H7 (cell line): ENCODE data around the gene SHH. TPM values are rescaled to one million over a fixed set of nuclear protein-coding genes. Genes with fewer than 3 reads are reported as not detected.
A peak's percentile ranks its signal among the peaks of the same experiment; 100 is the strongest.
"Not testable (repeated sequence)": the region's sequence is repeated elsewhere in the genome, so short reads cannot be mapped to it uniquely, and the experiment has no call there.

Source experiments
- DNase-seq: peaks from one replicate; pipeline ENCODE4 v3.0.0; 2012
- H3K27me3 ChIP-seq: 2 replicates; pipeline ENCODE4 v1.6.0; 2011; ENCODE audit warnings: mild to moderate bottlenecking, low read length; ENCODE audit not compliant: control insufficient read depth, insufficient read depth
- H3K36me3 ChIP-seq: replicated peaks from 2 replicates; pipeline ENCODE4 v1.5.1; 2011; ENCODE audit warnings: low read length; ENCODE audit not compliant: control insufficient read depth, insufficient read depth
- H3K4me3 ChIP-seq: 2 replicates; pipeline ENCODE4 v1.5.1; 2011; ENCODE audit warnings: low read depth, mild to moderate bottlenecking, control low read depth, low read length, moderate library complexity; ENCODE audit not compliant: insufficient read depth
- total RNA-seq: library from RNA; depleted of rRNA; stranded (reverse); fragments of >200 nt; shearing (Covaris generic); gene quantifications from 2 replicates; pipeline ENCODE4 v1.2.3, GENCODE V29; 2014

The SHH gene
- total RNA-seq, 1 experiment from 2014 or later, result 4.6 TPM

- no peak overlapping the region for H3K4me3 ChIP-seq
- no peaks in the 10 kb centered on the region for H3K27me3 ChIP-seq
- H3K36me3 ChIP-seq, result no peaks in the 10 kb centered on the region
- no peak for DNase-seq
Observed at GRCh38 chr7:155847821-155848435, 35.7 kb upstream of the SHH start.

- no peaks in the 10 kb centered on the region for H3K27me3 ChIP-seq
- DNase-seq, result no peak
- no peak overlapping the region for H3K4me3 ChIP-seq
- H3K36me3 ChIP-seq, result no peaks in the 10 kb centered on the region
Observed at GRCh38 chr7:155846936-155847335, 34.7 kb upstream of the SHH start.

GRCh38 chr7:155846156-155846555 is 33.9 kb upstream of the SHH start:
- no peak for DNase-seq
- H3K4me3 ChIP-seq, result no peak overlapping the region

GRCh38 chr7:155845226-155845625 is 33.0 kb upstream of the SHH start:
- no peak for DNase-seq
- no peaks in the 10 kb centered on the region for H3K36me3 ChIP-seq
- H3K27me3 ChIP-seq, result no peaks in the 10 kb centered on the region
- H3K4me3 ChIP-seq, result no peak overlapping the region

More at GRCh38 chr7:155846156-155846555, 33.9 kb upstream of the SHH start:
- no peaks in the 10 kb centered on the region for H3K27me3 ChIP-seq
- no peaks in the 10 kb centered on the region for H3K36me3 ChIP-seq

GRCh38 chr7:155844526-155844925 is 32.3 kb upstream of the SHH start:
- Histone ChIP-seq H3K36me3 (no peaks in the 10 kb centered on the region), H3K4me3 (no peak overlapping the region), H3K27me3 (no peaks in the 10 kb centered on the region)
- no peak for DNase-seq

- Histone ChIP-seq H3K36me3 (no peaks in the 10 kb centered on the region), H3K27me3 (no peaks in the 10 kb centered on the region), H3K4me3 (no peak overlapping the region)
- DNase-seq, result peak; percentile 57
Observed at GRCh38 chr7:155844019-155844453, 31.8 kb upstream of the SHH start.

- no peaks in the 10 kb centered on the region for H3K27me3 ChIP-seq
- no peaks in the 10 kb centered on the region for H3K36me3 ChIP-seq
- H3K4me3 ChIP-seq, result no peak overlapping the region
- DNase-seq, result no peak
Observed at GRCh38 chr7:155843426-155844018, 31.3 kb upstream of the SHH start.

DNA sequence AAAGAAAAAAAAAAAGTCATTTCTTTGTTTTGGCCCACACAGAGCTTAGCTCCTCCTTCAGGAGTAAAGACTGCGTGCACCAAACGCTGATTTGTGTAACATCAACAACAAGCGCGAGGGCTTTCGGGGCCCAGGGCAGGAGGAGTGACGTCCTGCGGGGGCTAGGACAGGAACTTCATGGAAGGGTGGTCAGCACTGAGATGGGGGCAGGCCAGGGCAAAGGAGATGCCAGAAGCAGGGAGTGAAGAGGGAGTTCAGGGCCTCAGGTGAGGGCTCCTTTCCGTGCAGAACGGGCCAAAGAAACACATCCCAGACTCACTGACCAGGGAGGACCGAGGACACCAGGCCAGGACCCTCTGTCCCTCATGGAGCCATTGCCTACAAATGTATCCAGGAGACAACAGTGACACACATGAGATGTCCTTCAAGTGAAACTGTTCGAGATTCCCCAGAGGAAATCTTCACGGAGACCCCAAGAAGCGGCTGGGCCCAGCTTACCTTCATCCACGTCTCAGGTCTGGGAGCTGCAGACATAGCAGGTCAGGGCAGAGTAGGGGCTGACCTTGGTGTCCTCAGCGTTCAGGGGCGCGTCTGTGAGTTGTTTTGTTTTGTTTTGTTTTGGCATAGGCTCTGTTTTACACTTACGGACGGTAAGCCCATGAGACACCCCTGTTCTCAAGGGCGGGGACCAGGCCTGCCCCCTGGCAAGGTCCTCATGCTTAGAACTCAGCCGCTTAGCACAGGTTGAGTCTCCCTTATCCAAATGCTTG is 30.4 kb upstream of the SHH start:
- Histone ChIP-seq H3K4me3 (no peak overlapping the region), H3K27me3 (no peaks in the 10 kb centered on the region), H3K36me3 (no peaks in the 10 kb centered on the region)
- DNase-seq, result no peak

DNA sequence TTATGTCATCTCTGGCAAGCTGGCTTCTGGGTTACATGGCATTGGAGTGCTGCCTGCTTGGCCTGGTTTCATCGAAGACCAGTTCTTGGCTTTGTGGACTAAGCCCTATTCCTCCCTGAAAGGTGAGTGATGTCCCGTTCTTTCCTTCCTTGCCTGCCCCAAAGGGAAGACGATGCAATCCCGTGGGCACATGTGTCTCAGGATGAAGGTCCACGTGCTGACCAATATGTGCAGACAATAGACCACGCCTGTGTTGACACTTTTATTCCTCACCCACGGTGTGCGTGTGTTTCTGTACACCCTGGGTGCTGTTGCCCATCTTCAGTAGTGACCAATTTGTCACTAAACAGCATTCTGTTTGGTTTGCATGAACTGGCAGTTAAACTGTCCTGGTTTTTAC is 28.6 kb upstream of the SHH start:
- no peak overlapping the region for H3K4me3 ChIP-seq
- no peaks in the 10 kb centered on the region for H3K36me3 ChIP-seq
- DNase-seq, result no peak
- H3K27me3 ChIP-seq, result no peaks in the 10 kb centered on the region

GRCh38 chr7:155840262-155840885 is 28.1 kb upstream of the SHH start:
- DNase-seq, result no peak
- Histone ChIP-seq H3K4me3 (no peak overlapping the region), H3K36me3 (no peaks in the 10 kb centered on the region), H3K27me3 (no peaks in the 10 kb centered on the region)

DNA sequence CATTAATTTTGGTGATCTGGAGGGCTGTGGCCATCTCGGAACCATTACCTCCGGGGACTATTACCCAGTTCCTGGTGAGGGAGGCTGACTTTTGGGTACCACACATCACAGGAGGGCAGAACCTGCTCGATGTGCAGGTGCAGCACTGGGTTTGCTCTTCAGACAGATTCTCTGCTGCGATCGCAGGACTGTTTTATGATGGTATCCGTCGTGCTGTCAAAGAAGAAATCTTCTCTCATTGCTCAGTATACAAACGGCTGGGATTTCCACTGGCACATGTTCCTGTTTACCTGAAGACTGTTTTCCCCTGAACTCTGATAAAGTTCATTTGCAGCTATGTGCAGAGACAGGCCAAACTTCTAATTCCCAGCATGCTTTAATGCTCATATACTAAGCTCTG is 27.2 kb upstream of the SHH start:
- H3K36me3 ChIP-seq, result no peaks in the 10 kb centered on the region
- no peak for DNase-seq
- H3K4me3 ChIP-seq, result no peak overlapping the region
- H3K27me3 ChIP-seq, result no peaks in the 10 kb centered on the region

DNA sequence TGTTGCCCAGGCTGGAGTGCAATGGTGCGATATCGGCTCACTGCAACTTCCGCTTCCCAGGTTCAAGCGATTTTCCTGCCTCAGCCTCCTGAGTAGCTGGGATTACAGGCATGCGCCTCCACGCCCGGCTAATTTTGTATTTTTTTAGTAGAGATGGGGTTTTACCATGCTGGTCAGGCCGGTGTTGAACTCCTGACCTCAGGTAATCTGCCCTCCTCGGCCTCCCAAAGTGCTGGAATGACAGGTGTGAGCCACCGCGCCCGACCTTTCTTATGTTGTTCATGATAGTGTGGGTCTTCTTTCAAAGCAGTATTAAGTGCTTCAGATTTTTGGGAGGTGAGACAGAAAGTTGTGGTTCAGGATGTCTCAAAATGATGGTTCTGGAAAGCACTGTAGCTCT is 26.0 kb upstream of the SHH start:
- not testable (repeated sequence) for DNase-seq, H3K36me3 ChIP-seq, H3K4me3 ChIP-seq, H3K27me3 ChIP-seq

DNA sequence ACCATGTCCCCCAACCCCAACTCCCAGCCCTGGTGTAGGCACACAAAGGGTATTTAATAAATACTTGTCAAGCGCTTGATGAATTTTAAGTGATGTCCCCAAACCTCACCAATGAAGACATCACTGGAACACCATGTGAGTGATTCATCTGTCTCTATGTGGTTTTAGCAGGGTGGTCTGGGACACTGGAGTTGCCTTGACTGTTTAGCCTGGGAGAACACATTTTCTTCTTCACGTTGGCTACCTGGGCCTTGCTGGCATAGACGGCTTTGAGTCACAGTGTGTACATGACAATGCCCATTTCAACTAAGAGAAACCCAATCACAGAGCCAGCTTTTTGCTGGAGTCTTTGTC is 24.8 kb upstream of the SHH start:
- H3K36me3 ChIP-seq, result no peaks in the 10 kb centered on the region
- no peaks in the 10 kb centered on the region for H3K27me3 ChIP-seq
- DNase-seq, result no peak
- H3K4me3 ChIP-seq, result no peak overlapping the region

GRCh38 chr7:155836216-155837125 is 24.2 kb upstream of the SHH start:
- Histone ChIP-seq H3K36me3 (no peaks in the 10 kb centered on the region), H3K27me3 (no peaks in the 10 kb centered on the region), H3K4me3 (no peak overlapping the region)
- DNase-seq, result peak; percentile 57
